Gastroesophageal sphincter (tissue), 4 donors: ENCODE measurements around the gene EIF2D. TPM values are rescaled to one million over a fixed set of nuclear protein-coding genes. Genes with fewer than 3 reads are reported as not detected.

Experiments
- ATAC-seq: fragments of 150-250 bp; one replicate; pipeline ENCODE4 v1.9.1; 2016; ENCODE audit warnings: mild to moderate bottlenecking, moderate library complexity
- H3K27ac ChIP-seq, 4 donors: fragments of 200-600 bp; sonication (generic) in 3 of 4; 1 replicate in 3 of 4; 2 replicates in 1 of 4; pipeline ENCODE4 v1.5.1; 2016 to 2019
- H3K27me3 ChIP-seq: fragments of 200-600 bp; sonication (generic); one replicate; pipeline ENCODE4 v1.5.1; 2019
- H3K36me3 ChIP-seq, 2 donors: fragments of 200-600 bp; sonication (generic); one replicate each; pipeline ENCODE4 v1.5.1; 2019; ENCODE audit warnings: control low read depth in 1 of 2
- H3K4me1 ChIP-seq, 3 donors: fragments of 200-600 bp; sonication (generic); 1 replicate in 2 of 3; 2 replicates in 1 of 3; pipeline ENCODE4 v1.5.1; 2016 to 2019; ENCODE audit warnings: control low read depth in 2 of 3
- H3K4me3 ChIP-seq, 2 donors: fragments of 200-600 bp; sonication (generic); one replicate each; pipeline ENCODE4 v1.5.1; 2019; ENCODE audit warnings: mild to moderate bottlenecking in 1 of 2, moderate library complexity in 1 of 2
- H3K9me3 ChIP-seq, 3 donors: fragments of 200-600 bp; sonication (generic); one replicate each; pipeline ENCODE4 v1.5.1; 2017 to 2019; ENCODE audit warnings: control low read depth in 2 of 3
- EP300 ChIP-seq: sonication (generic); formaldehyde crosslinking; IDR thresholded peaks from one replicate; pipeline ENCODE4 v1.6.1; 2017; ENCODE audit warnings: antibody characterized with exemption, mild to moderate bottlenecking
- POLR2A ChIP-seq, 2 donors: fragments of 450-650 bp; IDR thresholded peaks; one replicate each; pipeline ENCODE4 v1.6.1; 2017; ENCODE audit warnings: antibody characterized with exemption in 2 of 2, mild to moderate bottlenecking in 2 of 2, moderate library complexity in 1 of 2
- POLR2AphosphoS5 ChIP-seq: sonication (generic); formaldehyde crosslinking; IDR thresholded peaks from one replicate; pipeline ENCODE4 v1.6.1; 2017; ENCODE audit warnings: antibody characterized with exemption
- WGBS, 2 donors: methylation state at CpG; one replicate each; pipeline ENCODE4 v1.1.5; 2018; ENCODE audit warnings: low coverage in 1 of 2; 5-methylcytosine and 5-hydroxymethylcytosine counted together
- total RNA-seq, 4 donors: library from RNA; depleted of rRNA; stranded (reverse); fragments of >200 nt; gene quantifications; one replicate each; pipeline ENCODE4 v1.1.0, GENCODE V29; 2016
- TF ChIP-seq, protein P1 (sequence below), 4 experiments: fragments of 200-600 bp in 2 of 4; fragments of 450-650 bp in 2 of 4; sonication (generic) in 1 of 4; IDR thresholded peaks; one replicate each; pipeline ENCODE4 v1.5.1; 2017 to 2019; ENCODE audit warnings: antibody characterized with exemption in 4 of 4, mild to moderate bottlenecking in 2 of 4, moderate library complexity in 2 of 4

The EIF2D gene
- total RNA-seq, 4 donors from 2014 or later, result 43.7 to 60.1 (median 52.6) TPM

DNA sequence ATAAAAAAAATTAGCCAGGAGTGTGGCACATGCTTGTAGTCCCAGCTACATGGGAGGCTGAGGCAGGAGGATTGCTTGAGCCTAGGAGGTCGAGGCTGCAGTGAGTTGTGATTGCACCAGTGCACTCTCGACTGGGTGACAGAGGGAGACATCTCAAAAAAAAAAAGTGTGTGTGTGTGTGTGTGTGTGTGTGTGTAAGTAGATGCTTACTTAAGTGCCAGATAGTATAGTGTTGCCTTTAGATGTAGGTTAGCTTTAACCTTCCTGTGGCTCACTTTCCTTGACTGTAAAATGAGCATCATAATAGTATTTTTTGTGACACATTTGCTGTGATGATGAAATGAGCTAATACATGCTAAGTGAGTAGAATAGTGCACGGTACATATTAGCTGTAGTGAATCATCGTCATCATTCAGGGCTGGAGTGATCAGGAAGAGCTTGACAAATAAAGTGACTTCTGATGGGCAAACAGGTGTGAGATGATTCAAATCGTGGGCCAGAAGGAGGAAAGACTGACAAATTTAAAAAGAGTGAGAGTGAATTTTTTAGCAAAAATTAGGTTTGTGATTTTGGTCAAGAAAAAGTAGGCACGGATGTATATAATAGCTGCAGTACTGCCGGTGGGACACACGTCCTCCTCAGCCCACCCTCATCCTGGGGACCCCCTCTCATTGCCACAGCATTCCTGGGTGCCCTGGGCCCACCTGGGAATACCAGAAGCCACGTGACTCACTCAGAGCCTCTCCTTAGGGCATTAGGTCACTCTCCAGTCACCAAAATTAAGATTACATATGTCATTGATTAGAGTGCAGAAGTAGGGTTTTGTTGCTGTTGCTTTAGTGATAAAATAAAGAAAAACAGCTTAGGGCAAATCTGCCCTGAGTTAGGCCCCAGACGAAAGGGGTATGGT, 33.9 kb downstream of the EIF2D start:
- 71 to 73% methylated on average over 9 to 10 of the region's 10 CpGs for WGBS, 2 donors
- ATAC-seq, result no peak
- H3K4me3 ChIP-seq, result no peak overlapping the region
- H3K9me3 ChIP-seq, result no peaks in the 10 kb centered on the region
- no peaks in the 10 kb centered on the region for H3K27me3 ChIP-seq
- peaks cover 0 to 21% (median 2%) of the 10 kb centered on the region in 3 donors for H3K4me1 ChIP-seq
- TF ChIP-seq, protein P1, sequence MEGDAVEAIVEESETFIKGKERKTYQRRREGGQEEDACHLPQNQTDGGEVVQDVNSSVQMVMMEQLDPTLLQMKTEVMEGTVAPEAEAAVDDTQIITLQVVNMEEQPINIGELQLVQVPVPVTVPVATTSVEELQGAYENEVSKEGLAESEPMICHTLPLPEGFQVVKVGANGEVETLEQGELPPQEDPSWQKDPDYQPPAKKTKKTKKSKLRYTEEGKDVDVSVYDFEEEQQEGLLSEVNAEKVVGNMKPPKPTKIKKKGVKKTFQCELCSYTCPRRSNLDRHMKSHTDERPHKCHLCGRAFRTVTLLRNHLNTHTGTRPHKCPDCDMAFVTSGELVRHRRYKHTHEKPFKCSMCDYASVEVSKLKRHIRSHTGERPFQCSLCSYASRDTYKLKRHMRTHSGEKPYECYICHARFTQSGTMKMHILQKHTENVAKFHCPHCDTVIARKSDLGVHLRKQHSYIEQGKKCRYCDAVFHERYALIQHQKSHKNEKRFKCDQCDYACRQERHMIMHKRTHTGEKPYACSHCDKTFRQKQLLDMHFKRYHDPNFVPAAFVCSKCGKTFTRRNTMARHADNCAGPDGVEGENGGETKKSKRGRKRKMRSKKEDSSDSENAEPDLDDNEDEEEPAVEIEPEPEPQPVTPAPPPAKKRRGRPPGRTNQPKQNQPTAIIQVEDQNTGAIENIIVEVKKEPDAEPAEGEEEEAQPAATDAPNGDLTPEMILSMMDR (IDR thresholded peaks at IDR 0.05), result no peak
- TF ChIP-seq EP300, result no peak
- TF ChIP-seq POLR2A (IDR thresholded peaks at IDR 0.05), result no peak
- no peak for TF ChIP-seq POLR2AphosphoS5
- H3K36me3 ChIP-seq, result peaks cover 0 to 2% of the 10 kb centered on the region in 2 donors
- H3K27ac ChIP-seq, result no peak overlapping the region

DNA sequence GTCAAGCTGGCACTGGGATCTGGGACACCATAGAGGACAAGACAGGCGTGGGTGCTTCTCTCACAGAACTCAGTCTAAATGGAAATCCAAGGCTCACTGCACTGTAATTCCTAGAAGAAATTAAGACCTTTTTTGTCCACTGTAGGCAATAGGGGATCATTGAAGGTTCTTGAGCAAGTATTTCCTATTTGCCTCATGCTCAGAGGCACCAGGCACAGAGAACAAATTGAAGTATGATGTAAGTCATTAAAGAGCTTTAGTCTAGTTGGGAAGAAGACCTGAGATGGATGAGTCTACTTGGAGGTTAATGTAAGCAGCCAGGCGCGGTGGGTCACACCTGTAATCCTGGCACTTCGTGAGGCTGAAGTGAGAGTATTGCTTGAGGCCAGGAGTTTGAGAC, 34.6 kb downstream of the EIF2D start:
- no peaks in the 10 kb centered on the region for H3K27me3 ChIP-seq
- no peaks in the 10 kb centered on the region for H3K9me3 ChIP-seq
- peaks cover 0 to 21% (median 2%) of the 10 kb centered on the region in 3 donors for H3K4me1 ChIP-seq
- H3K27ac ChIP-seq, result no peak overlapping the region
- H3K4me3 ChIP-seq, result no peak overlapping the region
- 63 to 67% methylated on average over 3 of the region's 4 CpGs for whole genome bisulfite sequencing, 2 donors
- no peak for ATAC-seq
- H3K36me3 ChIP-seq, result no peaks in the 10 kb centered on the region
- no peak for TF ChIP-seq POLR2AphosphoS5
- no peak for TF ChIP-seq EP300
- no peak for TF ChIP-seq POLR2A (IDR thresholded peaks at IDR 0.05)
- TF ChIP-seq, protein P1 (IDR thresholded peaks at IDR 0.05), result no peak

DNA sequence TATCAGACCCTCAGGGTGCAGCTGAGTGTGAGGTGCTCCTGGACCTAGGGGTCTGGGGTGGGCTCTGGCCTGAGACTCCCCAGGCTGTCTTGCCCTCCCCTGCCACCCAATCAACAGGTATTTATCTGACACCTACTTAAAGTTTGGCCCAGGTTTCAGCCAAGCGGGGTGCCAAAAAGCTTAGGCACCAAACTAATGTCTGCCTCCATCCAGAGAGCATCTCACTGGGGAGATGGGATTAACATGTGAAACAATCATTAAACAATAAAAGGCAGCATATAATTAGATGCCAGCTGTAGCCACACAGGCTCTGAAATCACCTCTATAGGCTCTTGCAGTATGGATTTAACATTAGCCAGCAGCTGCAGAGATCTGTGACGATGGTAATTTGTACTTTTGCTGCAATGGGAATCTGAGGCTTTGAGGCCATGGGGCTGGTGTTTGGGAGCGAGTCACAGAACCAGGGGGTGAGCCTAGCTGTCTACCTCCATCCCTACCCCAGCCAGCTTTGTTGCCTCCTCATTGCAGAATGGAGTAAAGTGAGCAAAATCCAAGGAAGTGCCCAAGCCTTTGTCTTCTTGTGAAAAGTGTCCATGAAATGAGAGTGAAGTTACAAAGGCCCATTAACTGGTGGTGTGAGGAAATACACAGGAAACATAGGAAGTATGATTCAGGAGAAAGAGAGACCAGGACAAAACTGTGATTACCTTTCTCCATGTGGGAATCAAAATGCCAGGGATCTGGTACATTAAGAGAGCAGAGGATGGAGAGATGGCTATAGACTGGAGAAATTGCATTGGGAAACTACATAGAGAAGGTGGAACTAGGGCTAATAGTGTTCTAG, 36.1 kb downstream of the EIF2D start:
- Histone ChIP-seq H3K4me3 (no peak overlapping the region), H3K9me3 (no peaks in the 10 kb centered on the region), H3K27ac (peak overlapping the region in 3 of 4 donors; percentile 28 to 63 (median 30)), H3K27me3 (no peaks in the 10 kb centered on the region), H3K4me1 (peaks cover 0 to 21% (median 2%) of the 10 kb centered on the region in 3 donors), H3K36me3 (no peaks in the 10 kb centered on the region)
- TF ChIP-seq, protein P1 (IDR thresholded peaks at IDR 0.05), result no peak
- no peak for TF ChIP-seq POLR2AphosphoS5
- TF ChIP-seq EP300, result no peak
- no peak for TF ChIP-seq POLR2A (IDR thresholded peaks at IDR 0.05)
- no peak for ATAC-seq
- 89 to 100% methylated on average over 1 to 2 of the region's 3 CpGs for WGBS, 2 donors

DNA sequence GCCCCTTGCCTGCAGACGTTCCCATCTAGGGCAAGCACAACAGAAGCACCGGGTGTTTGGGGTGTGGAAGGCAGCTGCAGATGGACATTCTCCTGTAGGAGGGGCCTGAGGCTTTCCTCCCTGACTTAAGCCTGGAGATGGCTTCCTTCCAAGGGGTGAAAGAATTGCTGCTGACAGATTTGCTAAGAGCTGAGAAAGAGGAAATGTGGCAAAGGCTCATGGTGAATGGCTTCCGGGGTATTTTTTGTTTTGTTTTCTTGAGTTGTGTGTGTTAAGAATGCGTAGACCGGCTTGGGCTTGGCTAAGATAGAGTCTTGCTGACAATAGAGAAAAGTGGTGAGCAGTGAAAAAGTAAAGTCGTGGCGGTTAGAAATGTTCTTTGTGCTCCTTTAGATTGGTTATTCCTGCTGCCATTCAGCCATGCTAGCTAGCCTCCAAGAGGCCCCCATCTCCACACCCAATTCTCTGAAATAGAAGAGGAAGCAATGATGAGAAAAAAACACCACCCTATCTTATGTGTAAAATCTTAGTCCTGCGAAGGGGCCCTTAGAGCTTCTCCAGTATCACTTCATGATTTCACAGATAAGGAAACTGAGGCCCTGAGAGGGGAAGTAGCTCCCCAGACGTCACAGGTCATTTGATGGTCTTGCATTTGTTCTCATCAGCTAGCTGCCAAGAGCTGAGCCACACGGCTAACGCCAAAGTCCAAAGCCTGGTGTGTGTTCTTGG, 36.9 kb downstream of the EIF2D start:
- no peak for TF ChIP-seq POLR2A (IDR thresholded peaks at IDR 0.05)
- peak; percentile 66 for TF ChIP-seq POLR2AphosphoS5
- TF ChIP-seq, protein P1 (IDR thresholded peaks at IDR 0.05), result no peak
- H3K4me3 ChIP-seq, result no peak overlapping the region
- peak; percentile 78 for ATAC-seq

More for the DNA sequence above, 36.9 kb downstream of the EIF2D start:
- no peaks in the 10 kb centered on the region for H3K36me3 ChIP-seq
- H3K27me3 ChIP-seq, result no peaks in the 10 kb centered on the region
- peaks cover 0 to 21% (median 2%) of the 10 kb centered on the region in 3 donors for H3K4me1 ChIP-seq
- no peaks in the 10 kb centered on the region for H3K9me3 ChIP-seq
- WGBS, 2 donors, result 35 to 44% methylated on average over 6 to 8 of the region's 11 CpGs
- peak overlapping the region in 3 of 4 donors; percentile 28 to 63 (median 52) for H3K27ac ChIP-seq
